Measurements from ENCODE around the gene CD1D.
A peak's percentile ranks its signal among the peaks of the same experiment; 100 is the strongest.

- TF ChIP-seq CTCF (conservative IDR thresholded peaks at IDR 0.05; ENCODE audit: low read depth, low read length) (peak; percentile 88), EZH2 (IDR thresholded peaks at IDR 0.05; ENCODE audit: borderline replicate concordance, low read depth, low read length, poor library complexity, severe bottlenecking) (no peak)
Observed at GRCh38 chr1:158203693-158204457, 23.2 kb downstream of the CD1D start.
